Right lobe of liver (tissue), 4 donors: ENCODE measurements around the gene KRT84.

ENCODE experiments used
- CTCF ChIP-seq, 4 donors: fragments of 200-600 bp in 3 of 4; fragments of 450-650 bp in 1 of 4; IDR thresholded peaks; one replicate each; pipeline versions ENCODE4 v1.5.1 to v1.8.0; 2016 to 2022; ENCODE audit warnings: antibody characterized with exemption in 4 of 4, mild to moderate bottlenecking in 2 of 4
- POLR2A ChIP-seq: fragments of 450-650 bp; IDR thresholded peaks from one replicate; pipeline ENCODE4 v1.6.1; 2017; ENCODE audit warnings: antibody characterized with exemption, mild to moderate bottlenecking
- donor health status: DM: no; HTN: no; CAD: no.
- donor health status: DM: no; HTN: no; CAD: no.
- donor health status: DM: no; HTN: yes; CAD: no.

- TF ChIP-seq CTCF (IDR thresholded peaks at IDR 0.05) (no peak), POLR2A (no peak)
Measured at GRCh38 chr12:52346593-52346992, 38.9 kb downstream of the KRT84 start.
